ENCODE results near the gene DCP1B.

DNA sequence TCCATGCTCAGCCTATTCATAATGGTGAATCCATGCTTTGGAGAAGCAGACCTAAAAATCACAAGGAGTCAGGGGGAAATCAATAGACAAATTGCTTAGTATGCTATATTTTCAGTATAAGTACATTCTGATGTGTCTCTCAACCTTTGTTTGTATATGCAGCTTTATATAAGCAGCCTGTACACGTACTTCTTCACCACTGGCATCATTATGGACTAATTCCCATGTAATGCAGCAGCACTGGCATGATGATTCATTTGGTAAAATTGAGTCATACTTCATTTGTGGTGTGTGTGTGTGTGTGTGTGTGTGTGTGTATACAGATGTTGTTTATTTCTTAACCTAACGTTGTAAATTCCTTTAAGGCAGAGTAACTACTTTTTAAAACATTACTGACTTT is 10.9 kb downstream of the DCP1B start:
- TF ChIP-seq, protein P1, sequence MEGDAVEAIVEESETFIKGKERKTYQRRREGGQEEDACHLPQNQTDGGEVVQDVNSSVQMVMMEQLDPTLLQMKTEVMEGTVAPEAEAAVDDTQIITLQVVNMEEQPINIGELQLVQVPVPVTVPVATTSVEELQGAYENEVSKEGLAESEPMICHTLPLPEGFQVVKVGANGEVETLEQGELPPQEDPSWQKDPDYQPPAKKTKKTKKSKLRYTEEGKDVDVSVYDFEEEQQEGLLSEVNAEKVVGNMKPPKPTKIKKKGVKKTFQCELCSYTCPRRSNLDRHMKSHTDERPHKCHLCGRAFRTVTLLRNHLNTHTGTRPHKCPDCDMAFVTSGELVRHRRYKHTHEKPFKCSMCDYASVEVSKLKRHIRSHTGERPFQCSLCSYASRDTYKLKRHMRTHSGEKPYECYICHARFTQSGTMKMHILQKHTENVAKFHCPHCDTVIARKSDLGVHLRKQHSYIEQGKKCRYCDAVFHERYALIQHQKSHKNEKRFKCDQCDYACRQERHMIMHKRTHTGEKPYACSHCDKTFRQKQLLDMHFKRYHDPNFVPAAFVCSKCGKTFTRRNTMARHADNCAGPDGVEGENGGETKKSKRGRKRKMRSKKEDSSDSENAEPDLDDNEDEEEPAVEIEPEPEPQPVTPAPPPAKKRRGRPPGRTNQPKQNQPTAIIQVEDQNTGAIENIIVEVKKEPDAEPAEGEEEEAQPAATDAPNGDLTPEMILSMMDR (IDR thresholded peaks at IDR 0.05; ENCODE audit: low read depth, low read length) = no peak
- no peak for TF ChIP-seq EZH2phosphoT487 (IDR thresholded peaks at IDR 0.05; ENCODE audit: low read depth)
